Neuronal stem cell (in vitro differentiated cells): ENCODE measurements around the gene SMPD2.

ENCODE experiments used
- DNase-seq: peaks from one replicate; pipeline ENCODE4 v3.0.0-alpha.2; 2013; ENCODE audit warnings: low spot score
- H2AFZ ChIP-seq: one replicate; pipeline ENCODE4 v1.6.1; 2013; ENCODE audit warnings: mild to moderate bottlenecking, low read length, inconsistent platforms
- H2AK5ac ChIP-seq: 2 replicates; pipeline ENCODE4 v1.6.1; 2013; ENCODE audit warnings: low read depth, mild to moderate bottlenecking, inconsistent platforms, low read length, moderate library complexity, mixed read lengths
- H2BK120ac ChIP-seq: 2 replicates; pipeline ENCODE4 v1.6.1; 2013; ENCODE audit warnings: low read depth, mild to moderate bottlenecking, inconsistent platforms, low read length, moderate library complexity, mixed read lengths
- H2BK12ac ChIP-seq: one replicate; pipeline ENCODE4 v1.6.1; 2013; ENCODE audit warnings: low read length, inconsistent platforms
- H2BK15ac ChIP-seq: 2 replicates; pipeline ENCODE4 v1.6.1; 2013; ENCODE audit warnings: mild to moderate bottlenecking, low read length, inconsistent platforms, mixed read lengths
- H2BK5ac ChIP-seq: one replicate; pipeline ENCODE4 v1.6.1; 2013; ENCODE audit warnings: inconsistent platforms, mild to moderate bottlenecking, low read length, moderate library complexity
- H3K14ac ChIP-seq: one replicate; pipeline ENCODE4 v1.6.1; 2013; ENCODE audit warnings: low read length, inconsistent platforms
- H3K18ac ChIP-seq: 2 replicates; pipeline ENCODE4 v1.6.1; 2013; ENCODE audit warnings: low read length, inconsistent platforms
- H3K23ac ChIP-seq: 2 replicates; pipeline ENCODE4 v1.6.1; 2013; ENCODE audit warnings: low read depth, mild to moderate bottlenecking, mixed read lengths, low read length, inconsistent platforms; ENCODE audit not compliant: poor library complexity
- H3K27ac ChIP-seq: replicated peaks from 3 replicates; pipeline ENCODE4 v1.5.1; 2013; ENCODE audit warnings: low read length, inconsistent platforms
- H3K27me3 ChIP-seq, 3 experiments: 2 replicates each; pipeline ENCODE4 v1.6.1; 2013; ENCODE audit warnings: low read length in 3 of 3, mild to moderate bottlenecking in 2 of 3, inconsistent platforms in 1 of 3, low read depth in 1 of 3, mixed read lengths in 1 of 3, moderate library complexity in 1 of 3; ENCODE audit not compliant: control insufficient read depth in 3 of 3, insufficient read depth in 3 of 3
- H3K36me3 ChIP-seq, 2 donors: replicated peaks in 1 of 2; 2 replicates each; pipeline ENCODE4 v1.6.1; 2013; ENCODE audit warnings: low read length in 2 of 2; ENCODE audit not compliant: control insufficient read depth in 2 of 2, insufficient read depth in 2 of 2
- H3K4ac ChIP-seq: 2 replicates; pipeline ENCODE4 v1.6.1; 2013; ENCODE audit warnings: inconsistent platforms, mild to moderate bottlenecking, low read length, moderate library complexity
- H3K4me1 ChIP-seq, 2 donors: 1 replicate in 1 of 2; 2 replicates in 1 of 2; pipeline ENCODE4 v1.6.1; 2013; ENCODE audit warnings: low read length in 2 of 2, low read depth in 1 of 2; ENCODE audit not compliant: control insufficient read depth in 2 of 2, insufficient read depth in 1 of 2
- H3K4me2 ChIP-seq: one replicate; pipeline ENCODE4 v1.6.1; 2013; ENCODE audit warnings: mild to moderate bottlenecking, low read length, inconsistent platforms; ENCODE audit not compliant: insufficient read depth, poor library complexity, severe bottlenecking
- H3K4me3 ChIP-seq, 2 donors: 2 replicates each; pipeline ENCODE4 v1.5.1; 2013; ENCODE audit warnings: low read length in 2 of 2, mild to moderate bottlenecking in 2 of 2, inconsistent platforms in 1 of 2, moderate library complexity in 1 of 2
- H3K79me1 ChIP-seq: one replicate; pipeline ENCODE4 v1.6.1; 2013; ENCODE audit warnings: low read depth, mild to moderate bottlenecking, inconsistent platforms, low read length, moderate library complexity
- H3K9ac ChIP-seq: one replicate; pipeline ENCODE4 v1.6.1; 2013; ENCODE audit warnings: mild to moderate bottlenecking, low read depth, low read length, inconsistent platforms; ENCODE audit not compliant: poor library complexity
- H3K9me3 ChIP-seq, 2 donors: replicated peaks in 1 of 2; 2 replicates each; pipeline versions ENCODE3 to v1.6.1; 2013; ENCODE audit warnings: low read length in 2 of 2, mild to moderate bottlenecking in 2 of 2, inconsistent platforms in 1 of 2, low read depth in 1 of 2, mixed read lengths in 1 of 2, moderate library complexity in 1 of 2; ENCODE audit not compliant: control insufficient read depth in 2 of 2, insufficient read depth in 1 of 2
- H4K8ac ChIP-seq: one replicate; pipeline ENCODE4 v1.6.1; 2013; ENCODE audit warnings: low read depth, mild to moderate bottlenecking, inconsistent platforms, low read length, moderate library complexity
- H4K91ac ChIP-seq: one replicate; pipeline ENCODE4 v1.6.1; 2013; ENCODE audit warnings: low read length, low read depth, mild to moderate bottlenecking, inconsistent platforms; ENCODE audit not compliant: poor library complexity
- WGBS, 2 donors: extraction: QIAGEN DNeasy Blood & Tissue Kit; methylation state at CpG; one replicate each; pipeline ENCODE4 v1.1.7; 2013; ENCODE audit warnings: missing lambda C conversion rate in 2 of 2, mixed read lengths in 1 of 2; ENCODE audit not compliant: insufficient read length in 2 of 2, insufficient replicate concordance in 1 of 2; ENCODE audit errors: extremely low coverage in 2 of 2; 5-methylcytosine and 5-hydroxymethylcytosine counted together

Gene SMPD2

DNA sequence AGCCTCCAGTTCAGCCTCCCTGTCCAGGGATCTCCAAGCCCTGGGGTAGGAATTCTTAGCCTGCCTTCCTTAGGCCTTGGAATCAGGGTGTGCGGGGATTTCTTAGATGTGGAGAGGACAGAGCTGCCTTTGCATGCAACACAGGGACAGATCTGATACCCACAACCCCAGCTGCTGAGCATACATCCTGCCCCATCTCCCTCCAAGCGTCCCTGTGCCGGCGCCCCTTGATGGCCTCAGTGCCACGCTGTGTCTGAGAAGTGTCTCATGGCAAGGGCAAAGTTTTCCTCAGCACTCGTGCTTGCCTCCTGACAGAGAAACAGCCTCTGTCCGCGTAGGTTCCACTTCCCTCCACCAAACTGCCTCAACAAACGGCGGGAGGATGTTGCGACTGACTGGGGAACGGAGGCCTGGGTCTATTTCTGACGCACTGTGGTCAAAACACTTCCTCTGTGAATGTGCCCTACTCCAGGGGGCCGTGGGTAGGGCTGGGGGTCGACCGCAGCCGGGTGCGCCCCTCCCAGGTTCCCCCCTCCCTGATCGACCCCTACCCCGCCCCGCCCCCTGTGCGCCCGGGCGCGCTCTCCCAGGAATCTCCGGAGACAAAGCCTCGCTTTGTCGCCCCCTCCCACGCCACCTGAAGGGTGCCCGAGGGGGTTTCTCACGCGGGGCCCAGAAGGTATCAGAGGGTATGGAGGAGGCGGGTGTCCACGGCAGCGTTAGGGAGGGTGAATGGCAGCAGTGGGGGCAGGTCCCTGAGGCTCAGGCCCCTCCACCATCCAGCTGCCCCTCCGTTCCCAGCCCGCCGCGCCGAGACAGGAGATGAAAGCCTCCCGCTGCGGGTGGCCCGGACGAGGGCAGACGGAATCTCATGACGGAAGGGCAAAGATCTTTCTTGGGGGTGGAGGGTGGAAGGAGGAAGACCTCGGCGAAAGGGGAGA lies 14.2 kb downstream of the SMPD2 start:
- H3K4ac ChIP-seq = peak overlapping the region; percentile 45
- no peak for DNase-seq
- H3K18ac ChIP-seq = peak overlapping the region; percentile 99
- peak overlapping the region; percentile 92 for H3K9ac ChIP-seq
- peak overlapping the region; percentile 87 for H2BK15ac ChIP-seq
- H3K9me3 ChIP-seq = no peaks in the 10 kb centered on the region
- WGBS, 2 donors = no CpG with 5 or more reads among the region's 48 CpGs
- peak overlapping the region; percentile 81 for H3K27ac ChIP-seq
- H3K36me3 ChIP-seq = peaks cover 12 to 29% of the 10 kb centered on the region in 2 donors
- no peak overlapping the region for H4K8ac ChIP-seq
- H4K91ac ChIP-seq = peak overlapping the region; percentile 77
- peak overlapping the region; percentile 88 for H2AK5ac ChIP-seq
- peak overlapping the region; percentile 86 for H3K14ac ChIP-seq
- peak overlapping the region; percentile 97 for H3K4me2 ChIP-seq
- peak overlapping the region; percentile 76 for H2BK120ac ChIP-seq
- H2BK12ac ChIP-seq = peak overlapping the region; percentile 69
- H3K23ac ChIP-seq = peak overlapping the region; percentile 81
- peaks cover 9% of the 10 kb centered on the region for H3K79me1 ChIP-seq
- no peaks in the 10 kb centered on the region for H3K27me3 ChIP-seq
- H2BK5ac ChIP-seq = peak overlapping the region; percentile 79
- H3K4me3 ChIP-seq = peak overlapping the region; percentile 87 to 96
- peaks cover 8 to 18% of the 10 kb centered on the region in 2 donors for H3K4me1 ChIP-seq
- peak overlapping the region; percentile 99 for H2AFZ ChIP-seq

DNA sequence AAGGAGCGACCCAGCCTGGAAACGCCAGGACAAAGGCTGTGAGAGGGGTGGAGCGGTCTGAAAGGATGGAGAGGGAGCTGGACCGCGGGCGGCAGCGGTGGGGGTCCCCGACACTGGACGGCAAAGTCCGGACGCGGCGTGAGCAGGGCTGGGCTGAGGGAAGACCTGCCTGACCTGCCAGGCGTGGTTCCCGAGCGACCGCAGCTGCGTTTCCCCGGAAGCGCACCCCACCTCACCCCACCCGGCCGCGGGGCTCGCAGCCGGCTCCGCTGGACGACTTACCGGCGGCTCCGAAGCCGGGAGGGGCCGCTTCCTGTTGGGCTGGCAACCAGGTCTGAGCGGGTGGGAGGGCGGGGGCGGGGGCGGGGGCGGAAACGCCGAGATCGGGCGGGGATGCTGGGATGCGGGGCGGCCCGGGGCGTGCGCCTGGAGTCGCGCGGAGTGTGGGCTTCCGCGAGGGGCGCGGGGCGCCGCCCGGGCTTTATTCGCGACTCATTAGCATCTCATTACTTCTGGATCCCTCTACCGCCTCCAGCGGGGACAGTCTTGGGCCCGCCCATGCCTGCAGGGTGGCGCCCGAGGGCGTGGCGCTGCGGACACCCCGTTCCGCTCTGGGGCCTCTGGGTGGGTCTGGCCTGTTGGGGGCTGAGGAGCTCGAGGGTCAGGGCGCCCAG lies 15.1 kb downstream of the SMPD2 start, which contains the start of gene MICAL1:
TSS of gene MICAL1 (minus strand) at position 336 of the 674 bp plus-strand sequence. CDS start 1,576 bp downstream, outside the sequence.
- Histone ChIP-seq H3K27me3 (no peaks in the 10 kb centered on the region), H3K9me3 (no peaks in the 10 kb centered on the region), H4K8ac (no peak within 1 kb of the TSS), H3K14ac (peak within 1 kb of the TSS; percentile 86), H2AK5ac (peak within 1 kb of the TSS; percentile 88), H3K18ac (peak within 1 kb of the TSS; percentile 99), H2BK120ac (peak within 1 kb of the TSS; percentile 76), H3K4me1 (peaks cover 8 to 18% of the 10 kb centered on the region in 2 donors), H3K4me3 (peak within 1 kb of the TSS; percentile 87 to 96), H3K4me2 (peak within 1 kb of the TSS; percentile 97), H2AFZ (peak within 1 kb of the TSS; percentile 99), H3K23ac (peak within 1 kb of the TSS; percentile 81), H3K9ac (peak within 1 kb of the TSS; percentile 94), H2BK12ac (peak within 1 kb of the TSS; percentile 69), H2BK5ac (peak within 1 kb of the TSS; percentile 79), H3K36me3 (peaks cover 12 to 24% of the 10 kb centered on the region in 2 donors), H2BK15ac (peak within 1 kb of the TSS; percentile 87), H3K27ac (peak within 1 kb of the TSS; percentile 81), H3K79me1 (peaks cover 9% of the 10 kb centered on the region), H4K91ac (peak within 1 kb of the TSS; percentile 77), H3K4ac (peak within 1 kb of the TSS; percentile 45)
- no CpG with 5 or more reads among the region's 70 CpGs for WGBS, 2 donors
- DNase-seq = peak; percentile 68

DNA sequence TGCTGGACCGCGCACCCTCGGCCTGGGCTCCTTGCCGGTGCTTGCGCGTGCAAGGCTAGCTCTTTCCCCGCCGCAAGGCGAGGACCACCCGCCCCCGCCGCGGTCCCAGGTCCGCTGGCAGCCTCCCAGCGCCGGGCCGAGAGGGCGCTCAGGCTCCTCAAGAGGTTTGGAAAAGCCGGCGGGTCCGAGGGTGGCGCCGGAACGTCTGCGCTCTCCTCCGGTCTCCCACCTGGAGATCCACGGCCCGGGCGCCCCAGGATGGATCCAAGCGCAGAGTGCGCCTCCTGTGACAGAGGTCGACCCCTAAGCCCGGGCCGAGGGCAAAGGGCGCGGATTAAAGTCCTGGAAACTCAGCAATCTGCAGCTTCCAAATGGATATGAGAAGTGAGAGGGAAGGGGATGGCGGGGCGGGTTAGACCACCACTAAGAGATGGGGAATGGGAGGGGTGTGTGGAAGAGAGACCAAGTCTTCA lies 15.6 kb downstream of the SMPD2 start:
- Histone ChIP-seq H2AFZ (peak overlapping the region; percentile 99), H4K8ac (no peak overlapping the region), H3K23ac (peak overlapping the region; percentile 43), H3K18ac (peak overlapping the region; percentile 97), H3K9me3 (no peaks in the 10 kb centered on the region), H4K91ac (no peak overlapping the region), H3K36me3 (peaks cover 12 to 21% of the 10 kb centered on the region in 2 donors), H2BK5ac (peak overlapping the region; percentile 79), H3K4me3 (peak overlapping the region; percentile 82 to 96), H2BK15ac (peak overlapping the region; percentile 65), H3K27ac (peak overlapping the region; percentile 72), H3K27me3 (no peaks in the 10 kb centered on the region), H2BK120ac (no peak overlapping the region), H3K9ac (peak overlapping the region; percentile 94), H3K4me2 (peak overlapping the region; percentile 81), H2BK12ac (peak overlapping the region; percentile 24), H3K4me1 (peaks cover 8 to 18% of the 10 kb centered on the region in 2 donors), H3K14ac (no peak overlapping the region), H3K4ac (no peak overlapping the region), H3K79me1 (peaks cover 9% of the 10 kb centered on the region), H2AK5ac (no peak overlapping the region)
- DNase-seq = peak; percentile 66
- no CpG with 5 or more reads among the region's 38 CpGs for WGBS, 2 donors
